Activated naive CD8-positive, alpha-beta T cell treated with anti-CD3 and anti-CD28 coated beads, Interleukin-2, amount 10 ng/mL, durations not matched to agents 7 days and 5 days (primary cell): ENCODE results near the gene KSR2. TPM values are rescaled to one million over a fixed set of nuclear protein-coding genes. Genes with fewer than 3 reads are reported as not detected.

ENCODE experiments used
- ATAC-seq: fragments of 150-1000 bp; cut with Tn5 transposase; one replicate; pipeline ENCODE4 v1.10.0; 2021; ENCODE audit warnings: low read depth, moderate library complexity
- POLR2A ChIA-PET: fragments of 350-600 bp; sonication (Branson Sonifier 250); formaldehyde crosslinking; loops from one replicate; lab custom pipeline; 2021; ENCODE audit warnings: antibody characterized with exemption; lab: Charles Lee
- DNase-seq: peaks from one replicate; pipeline ENCODE4 v3.0.0; 2021
- H3K27ac Mint-ChIP-seq: one replicate; pipeline ENCODE4 v1.8.0; 2022; ENCODE audit warnings: mild to moderate bottlenecking, mixed read lengths
- H3K27me3 Mint-ChIP-seq: one replicate; pipeline ENCODE4 v1.8.0; 2022; ENCODE audit warnings: mild to moderate bottlenecking, moderate library complexity, mixed read lengths
- H3K36me3 Mint-ChIP-seq: one replicate; pipeline ENCODE4 v1.8.0; 2021; ENCODE audit warnings: mild to moderate bottlenecking, mixed read lengths
- H3K4me1 Mint-ChIP-seq: one replicate; pipeline ENCODE4 v1.8.0; 2021; ENCODE audit warnings: mixed read lengths
- H3K4me3 Mint-ChIP-seq: one replicate; pipeline ENCODE4 v1.8.0; 2022; ENCODE audit warnings: mild to moderate bottlenecking, moderate library complexity, mixed read lengths
- H3K9me3 Mint-ChIP-seq: one replicate; pipeline ENCODE4 v1.8.0; 2021; ENCODE audit warnings: mixed read lengths
- total RNA-seq, 2 experiments: library from RNA; stranded (reverse); gene quantifications; one replicate each; pipeline ENCODE4 v1.2.3, GENCODE V29; 2021

KSR2 gene
- total RNA-seq, 2 experiments from 2014 or later, result not detected

DNA sequence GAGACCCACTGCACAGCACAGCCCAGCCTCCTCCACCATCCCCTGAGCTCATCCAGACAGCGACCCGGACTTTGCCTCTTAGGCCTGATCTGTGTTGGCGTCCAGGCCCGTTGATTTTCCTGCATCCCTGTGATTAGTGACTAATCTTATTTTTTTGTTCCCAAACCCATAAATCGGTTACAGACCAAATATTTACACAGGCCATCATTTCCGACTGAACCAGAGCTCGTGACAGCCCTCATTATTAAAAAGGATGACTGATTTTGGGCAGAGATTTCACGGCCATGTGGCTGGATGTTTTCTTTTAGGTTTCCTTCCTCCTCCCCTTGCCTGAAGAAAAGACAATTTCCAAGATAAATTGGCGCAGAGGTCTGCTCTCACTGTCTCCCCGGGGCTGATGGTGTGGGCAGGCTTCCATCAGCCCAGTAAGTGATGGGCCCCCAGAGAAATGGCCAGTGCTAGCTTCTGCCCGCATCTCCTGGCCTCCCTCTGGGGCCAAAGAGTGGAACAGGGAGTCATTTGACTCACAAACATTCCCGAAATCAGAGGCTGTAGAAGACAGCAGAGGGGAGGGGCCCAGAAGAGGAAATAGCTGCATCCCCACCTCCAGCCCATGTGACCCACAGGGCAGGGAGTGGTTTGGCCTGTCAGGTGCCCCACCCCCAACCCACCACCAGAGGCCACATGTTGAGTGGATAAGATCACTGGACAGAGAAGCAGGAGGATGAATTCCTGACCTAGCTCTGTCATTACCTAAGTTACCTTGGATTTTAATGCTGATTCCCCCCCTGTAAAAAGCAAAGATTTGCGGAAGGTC lies 283.5 kb downstream of the KSR2 start:
- ATAC-seq (no peak), DNase-seq (no peak)
- POLR2A ChIA-PET, result no interaction called here
- H3K9me3 Mint-ChIP-seq, result no peaks in the 10 kb centered on the region
- no peak overlapping the region for H3K4me3 Mint-ChIP-seq
- no peaks in the 10 kb centered on the region for H3K36me3 Mint-ChIP-seq
- no peaks in the 10 kb centered on the region for H3K4me1 Mint-ChIP-seq
- no peak overlapping the region for H3K27ac Mint-ChIP-seq
- no peaks in the 10 kb centered on the region for H3K27me3 Mint-ChIP-seq

DNA sequence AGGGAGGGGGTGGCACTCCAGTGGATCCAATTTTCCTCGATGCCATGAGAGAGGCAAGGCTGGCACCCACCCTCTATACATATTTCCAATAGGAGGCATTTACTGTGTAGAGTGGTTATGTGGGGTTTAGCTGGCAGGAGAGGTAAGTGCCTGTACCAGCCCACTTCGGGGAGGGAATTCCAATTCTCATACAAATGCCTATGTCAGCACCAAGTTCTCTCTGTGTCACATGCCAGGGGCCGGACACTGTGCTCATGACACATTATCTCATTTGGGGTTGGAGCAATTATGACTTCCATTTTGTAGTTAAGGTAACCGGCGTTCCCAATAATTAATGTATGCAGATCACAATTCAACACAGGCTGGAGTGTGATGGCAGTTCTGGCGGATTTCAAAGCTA lies 284.3 kb downstream of the KSR2 start:
- no peaks in the 10 kb centered on the region for H3K36me3 Mint-ChIP-seq
- ATAC-seq, result no peak
- H3K4me3 Mint-ChIP-seq, result no peak overlapping the region
- no peak for DNase-seq
- no peaks in the 10 kb centered on the region for H3K27me3 Mint-ChIP-seq
- POLR2A ChIA-PET, result no interaction called here
- H3K4me1 Mint-ChIP-seq, result no peaks in the 10 kb centered on the region
- no peaks in the 10 kb centered on the region for H3K9me3 Mint-ChIP-seq
- H3K27ac Mint-ChIP-seq, result no peak overlapping the region

DNA sequence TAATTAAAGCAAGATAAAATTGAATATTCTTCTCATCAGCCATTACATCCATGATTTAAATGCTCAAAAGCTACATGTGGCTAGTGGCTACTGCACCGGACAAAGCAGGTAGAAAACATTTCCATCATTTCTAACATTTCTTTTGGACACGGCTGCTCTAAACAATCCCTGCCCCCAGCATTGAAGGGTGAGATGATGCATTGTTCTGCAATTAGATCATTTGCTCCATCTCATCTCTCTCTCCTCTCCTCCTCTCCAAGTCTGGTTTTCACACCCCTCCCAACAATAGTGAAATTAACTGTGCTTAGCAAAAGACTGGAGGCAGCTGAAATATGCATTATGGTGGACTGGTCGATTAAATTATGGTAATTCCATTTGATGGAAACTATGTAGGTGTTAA lies 288.5 kb downstream of the KSR2 start:
- no peaks in the 10 kb centered on the region for H3K27me3 Mint-ChIP-seq
- no peak overlapping the region for H3K27ac Mint-ChIP-seq
- POLR2A ChIA-PET, result no interaction called here
- no peak overlapping the region for H3K4me3 Mint-ChIP-seq
- no peaks in the 10 kb centered on the region for H3K36me3 Mint-ChIP-seq
- H3K9me3 Mint-ChIP-seq, result peaks cover 2% of the 10 kb centered on the region
- ATAC-seq (no peak), DNase-seq (no peak)
- no peaks in the 10 kb centered on the region for H3K4me1 Mint-ChIP-seq

DNA sequence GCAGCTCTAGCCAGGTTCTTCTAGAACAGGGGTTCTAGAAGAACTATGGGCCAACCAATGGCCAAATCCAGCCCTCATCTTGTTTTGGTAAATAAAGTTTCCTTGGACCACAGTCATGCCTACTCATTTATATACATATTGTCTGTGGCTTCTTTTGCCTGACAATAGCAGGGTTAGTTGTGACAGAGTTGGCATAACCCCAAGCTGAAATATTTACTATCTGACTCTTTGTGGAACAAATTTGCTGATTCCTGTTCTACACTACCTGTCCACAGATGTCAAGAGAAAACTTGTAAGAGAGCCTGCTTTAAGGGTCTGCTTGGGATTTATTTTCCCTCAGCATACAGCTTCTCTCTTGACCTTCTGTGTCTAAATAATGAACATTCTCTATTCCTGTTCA lies 289.0 kb downstream of the KSR2 start:
- POLR2A ChIA-PET, result no interaction called here
- no peaks in the 10 kb centered on the region for H3K4me1 Mint-ChIP-seq
- DNase-seq (no peak), ATAC-seq (no peak)
- no peak overlapping the region for H3K4me3 Mint-ChIP-seq
- no peak overlapping the region for H3K27ac Mint-ChIP-seq
- H3K9me3 Mint-ChIP-seq, result peaks cover 2% of the 10 kb centered on the region
- H3K27me3 Mint-ChIP-seq, result no peaks in the 10 kb centered on the region
- H3K36me3 Mint-ChIP-seq, result no peaks in the 10 kb centered on the region

DNA sequence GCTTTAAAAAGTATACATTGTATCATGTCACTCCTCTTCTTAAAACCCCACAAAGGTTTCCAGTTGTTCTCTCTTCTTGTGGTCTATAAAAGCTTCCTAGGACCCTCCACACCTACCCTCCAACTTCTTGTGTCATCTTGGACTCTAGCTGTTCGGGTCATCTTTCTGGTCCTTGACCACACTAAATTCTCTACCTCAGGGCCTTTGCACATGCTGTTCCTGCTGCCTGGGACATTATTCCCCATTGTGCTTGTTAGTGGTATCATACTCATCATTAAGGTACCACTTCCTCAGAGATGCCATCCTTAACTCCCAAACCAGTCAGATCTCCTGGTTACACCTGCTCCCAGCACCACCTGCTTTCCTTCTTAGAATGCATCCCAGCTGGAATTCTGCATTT lies 294.0 kb downstream of the KSR2 start:
- Mint-ChIP-seq H3K4me3 (no peak overlapping the region), H3K4me1 (no peaks in the 10 kb centered on the region), H3K9me3 (peaks cover 2% of the 10 kb centered on the region), H3K27me3 (no peaks in the 10 kb centered on the region), H3K27ac (no peak overlapping the region), H3K36me3 (no peaks in the 10 kb centered on the region)
- DNase-seq, result no peak
- POLR2A ChIA-PET, result no interaction called here
- ATAC-seq, result no peak

DNA sequence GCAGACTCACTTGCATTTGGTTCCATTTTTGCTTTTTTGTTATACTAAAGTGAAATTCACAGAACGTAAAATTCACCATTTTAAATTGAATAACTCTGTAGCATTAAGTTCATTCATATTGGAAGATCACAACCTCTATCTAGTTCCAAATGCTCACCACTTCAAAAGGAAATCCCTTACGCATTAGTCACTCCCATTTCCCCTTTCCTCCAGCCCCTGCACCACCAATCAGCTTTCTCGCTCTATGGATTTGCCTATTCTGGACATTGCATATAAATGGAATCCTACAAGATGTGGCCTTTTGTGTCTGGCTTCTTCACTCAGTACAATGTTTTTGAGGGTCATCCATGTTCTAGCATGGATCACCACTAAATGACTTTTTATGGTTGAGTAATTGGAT lies 294.5 kb downstream of the KSR2 start:
- no peaks in the 10 kb centered on the region for H3K4me1 Mint-ChIP-seq
- no peaks in the 10 kb centered on the region for H3K36me3 Mint-ChIP-seq
- H3K27ac Mint-ChIP-seq, result no peak overlapping the region
- H3K27me3 Mint-ChIP-seq, result no peaks in the 10 kb centered on the region
- POLR2A ChIA-PET, result no interaction called here
- DNase-seq, result no peak
- H3K4me3 Mint-ChIP-seq, result no peak overlapping the region
- peaks cover 2% of the 10 kb centered on the region for H3K9me3 Mint-ChIP-seq
- no peak for ATAC-seq

DNA sequence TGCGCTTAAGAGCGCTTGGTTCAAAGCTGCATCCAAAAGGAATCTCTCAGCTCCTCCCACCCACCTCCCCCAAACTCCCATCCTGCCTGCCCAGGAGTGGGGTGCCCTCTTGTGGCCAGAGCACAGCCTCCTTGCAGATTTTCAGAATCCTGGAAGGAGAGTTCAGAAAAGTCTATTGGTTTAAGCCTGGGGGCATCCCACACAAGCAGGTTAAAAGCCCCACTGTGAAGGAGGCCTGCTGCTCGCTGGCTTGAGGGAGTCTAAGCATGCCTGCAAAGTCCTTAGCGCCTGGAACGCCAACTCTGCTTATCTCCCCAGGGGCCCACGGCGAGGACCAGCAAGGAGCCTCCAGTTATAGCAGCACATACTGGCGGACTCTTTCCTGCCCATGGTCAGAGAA lies 297.1 kb downstream of the KSR2 start:
- Mint-ChIP-seq H3K4me1 (no peaks in the 10 kb centered on the region), H3K36me3 (no peaks in the 10 kb centered on the region), H3K27ac (no peak overlapping the region), H3K4me3 (no peak overlapping the region), H3K9me3 (no peaks in the 10 kb centered on the region), H3K27me3 (no peaks in the 10 kb centered on the region)
- ATAC-seq (no peak), DNase-seq (no peak)
- POLR2A ChIA-PET, result no interaction called here

DNA sequence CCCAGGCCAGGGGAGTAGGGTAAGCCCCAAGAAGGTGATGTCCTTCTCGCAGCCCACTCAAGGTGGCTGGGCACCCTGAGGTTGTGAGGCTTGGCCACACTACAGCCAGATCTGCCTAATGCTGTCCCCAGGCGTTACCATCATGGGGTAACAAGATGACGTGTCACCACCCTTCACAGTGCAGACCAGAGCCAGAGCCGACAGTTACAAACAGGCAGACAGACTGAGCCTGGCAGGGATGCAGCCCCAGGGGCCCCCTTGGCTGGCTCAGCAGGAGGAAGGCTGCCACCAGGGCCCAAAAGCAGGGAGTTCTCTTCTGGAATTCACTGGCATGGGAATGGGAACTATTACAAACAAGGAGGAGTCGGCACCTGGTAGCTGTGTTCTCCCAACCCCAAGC lies 304.6 kb downstream of the KSR2 start:
- Mint-ChIP-seq H3K27me3 (no peaks in the 10 kb centered on the region), H3K27ac (no peak overlapping the region), H3K36me3 (no peaks in the 10 kb centered on the region), H3K9me3 (no peaks in the 10 kb centered on the region), H3K4me3 (no peak overlapping the region), H3K4me1 (no peaks in the 10 kb centered on the region)
- POLR2A ChIA-PET, result no interaction called here
- DNase-seq (no peak), ATAC-seq (no peak)

DNA sequence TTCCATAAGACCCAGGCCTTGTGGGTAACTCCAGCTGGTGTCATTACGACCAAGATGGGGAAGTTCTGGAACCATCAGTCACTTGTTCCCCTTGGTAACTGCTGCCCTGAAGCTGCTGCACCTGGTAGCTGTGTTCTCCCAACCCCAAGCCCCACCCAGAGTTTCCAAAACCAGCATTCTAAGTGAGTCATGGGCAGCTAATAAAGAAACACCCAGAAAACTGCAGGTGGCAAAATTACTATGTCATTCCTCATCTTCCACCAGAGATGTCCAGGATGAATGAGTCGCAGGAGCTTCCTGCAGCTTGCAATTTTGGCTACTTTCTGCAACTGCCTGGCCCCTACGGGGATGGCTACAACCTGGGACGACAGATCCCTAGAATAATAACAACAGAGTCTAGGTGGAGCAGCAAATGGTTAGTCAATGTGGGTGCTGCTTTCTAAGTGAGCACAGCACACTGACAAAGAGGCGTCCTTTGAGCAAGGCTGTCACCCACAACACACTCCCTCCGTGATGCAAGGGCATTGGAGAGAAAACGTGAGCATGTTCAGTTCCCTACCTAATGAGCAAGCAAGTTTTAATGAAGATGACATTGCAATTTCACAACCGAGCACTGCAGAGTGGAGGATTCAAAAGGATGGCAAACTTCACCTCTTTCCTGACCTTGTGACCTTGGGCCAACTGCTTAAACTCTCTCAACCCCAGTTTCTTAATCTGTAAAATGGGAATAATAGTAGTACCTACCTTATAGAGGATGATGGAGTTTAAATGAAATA lies 306.0 kb downstream of the KSR2 start:
- DNase-seq, result no peak
- ATAC-seq, result no peak
- Mint-ChIP-seq H3K9me3 (no peaks in the 10 kb centered on the region), H3K36me3 (no peaks in the 10 kb centered on the region), H3K4me1 (no peaks in the 10 kb centered on the region), H3K27me3 (no peaks in the 10 kb centered on the region), H3K27ac (no peak overlapping the region), H3K4me3 (no peak overlapping the region)
- POLR2A ChIA-PET, result no interaction called here

DNA sequence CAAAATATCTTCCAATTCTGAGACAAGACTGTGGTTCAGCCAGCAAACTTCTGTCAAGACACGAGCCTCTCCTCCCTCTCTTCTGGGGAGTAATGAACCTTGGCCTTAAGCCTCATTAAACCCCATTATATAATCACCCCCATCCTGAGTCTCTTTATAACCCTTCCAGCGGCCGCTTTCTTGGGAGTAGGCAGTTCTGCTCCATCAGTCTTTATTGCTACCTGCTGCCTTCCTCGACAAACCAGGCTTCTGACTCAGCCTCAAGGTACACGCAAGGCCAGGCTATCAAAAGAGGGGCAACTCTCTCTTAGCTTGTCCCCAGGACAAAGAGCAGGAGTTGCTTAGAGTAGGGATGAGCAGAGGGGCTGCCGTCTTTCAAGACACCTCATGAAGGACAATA lies 306.6 kb downstream of the KSR2 start:
- no peak for DNase-seq
- H3K36me3 Mint-ChIP-seq, result no peaks in the 10 kb centered on the region
- H3K27ac Mint-ChIP-seq, result no peak overlapping the region
- POLR2A ChIA-PET, result no interaction called here
- H3K9me3 Mint-ChIP-seq, result no peaks in the 10 kb centered on the region
- H3K4me3 Mint-ChIP-seq, result no peak overlapping the region
- H3K27me3 Mint-ChIP-seq, result no peaks in the 10 kb centered on the region
- no peaks in the 10 kb centered on the region for H3K4me1 Mint-ChIP-seq
- no peak for ATAC-seq

DNA sequence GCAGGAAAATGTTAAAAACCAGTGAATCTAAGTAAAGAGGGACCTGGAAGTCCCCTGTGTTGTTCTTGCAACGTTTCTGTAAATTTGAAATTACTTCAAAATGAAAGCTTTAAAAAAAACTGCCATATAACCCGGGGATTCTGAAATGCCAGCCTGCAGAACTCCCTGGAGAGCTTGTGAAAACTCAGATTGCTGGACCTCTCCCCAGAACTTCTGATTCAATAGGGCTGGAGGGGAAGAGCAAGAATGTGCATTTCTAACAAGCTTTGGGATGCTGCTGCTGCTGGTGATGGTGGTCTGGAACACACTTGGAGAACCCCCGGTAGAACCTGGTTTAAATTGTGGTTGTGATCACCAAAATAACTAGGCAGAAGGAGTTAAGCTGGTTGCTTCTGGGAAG lies 307.3 kb downstream of the KSR2 start:
- no peak overlapping the region for H3K27ac Mint-ChIP-seq
- ATAC-seq, result no peak
- H3K27me3 Mint-ChIP-seq, result no peaks in the 10 kb centered on the region
- no peaks in the 10 kb centered on the region for H3K36me3 Mint-ChIP-seq
- H3K9me3 Mint-ChIP-seq, result no peaks in the 10 kb centered on the region
- no peaks in the 10 kb centered on the region for H3K4me1 Mint-ChIP-seq
- POLR2A ChIA-PET, result no interaction called here
- DNase-seq, result no peak
- no peak overlapping the region for H3K4me3 Mint-ChIP-seq

DNA sequence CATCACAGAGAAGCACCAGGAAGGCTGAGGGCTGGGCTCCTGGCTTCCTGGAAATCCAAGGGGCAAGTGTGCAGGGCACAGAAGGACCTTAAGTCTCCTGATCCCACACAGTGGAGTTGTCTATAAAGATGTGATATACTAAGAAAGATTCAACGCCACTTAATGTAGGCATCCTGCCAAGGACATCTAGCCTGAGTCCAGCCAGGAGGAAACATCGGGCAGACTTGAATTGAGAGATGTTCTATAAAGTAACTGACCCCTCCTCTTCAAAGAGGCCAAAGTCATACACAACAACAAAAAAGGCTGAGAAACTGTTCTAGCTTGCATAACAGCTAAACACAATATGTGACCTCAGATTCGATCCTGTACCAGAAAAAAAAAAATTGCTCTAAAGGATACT lies 307.9 kb downstream of the KSR2 start:
- H3K27me3 Mint-ChIP-seq, result no peaks in the 10 kb centered on the region

DNA sequence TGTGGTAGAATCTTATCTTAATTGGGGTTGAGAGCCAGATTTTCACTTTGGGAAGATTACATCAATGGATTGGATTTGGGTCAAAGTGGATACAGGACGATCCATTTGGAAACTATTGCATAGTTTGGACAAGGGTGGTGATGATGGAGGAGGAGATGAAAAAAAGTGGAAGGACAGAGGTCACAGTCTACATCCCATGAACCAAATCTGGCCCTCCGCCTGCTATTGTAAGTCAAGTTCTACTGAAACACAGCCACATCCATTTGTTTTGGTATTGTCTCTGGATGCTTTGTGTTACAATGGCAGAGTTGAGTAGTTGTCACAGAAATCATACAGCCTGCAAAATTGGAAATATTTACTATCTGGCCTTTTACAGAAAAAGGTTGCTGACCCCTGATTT lies 310.6 kb downstream of the KSR2 start:
- no peak for ATAC-seq
- Mint-ChIP-seq H3K36me3 (no peaks in the 10 kb centered on the region), H3K27ac (no peak overlapping the region), H3K4me1 (no peaks in the 10 kb centered on the region), H3K4me3 (no peak overlapping the region), H3K9me3 (peaks cover 2% of the 10 kb centered on the region), H3K27me3 (no peaks in the 10 kb centered on the region)
- no peak for DNase-seq
- POLR2A ChIA-PET, result no interaction called here

More for the DNA sequence above, 307.9 kb downstream of the KSR2 start:
- DNase-seq, result no peak
- no peak overlapping the region for H3K4me3 Mint-ChIP-seq
- POLR2A ChIA-PET, result no interaction called here
- H3K9me3 Mint-ChIP-seq, result no peaks in the 10 kb centered on the region
- no peaks in the 10 kb centered on the region for H3K4me1 Mint-ChIP-seq
- H3K36me3 Mint-ChIP-seq, result no peaks in the 10 kb centered on the region
- no peak for ATAC-seq
- H3K27ac Mint-ChIP-seq, result no peak overlapping the region

DNA sequence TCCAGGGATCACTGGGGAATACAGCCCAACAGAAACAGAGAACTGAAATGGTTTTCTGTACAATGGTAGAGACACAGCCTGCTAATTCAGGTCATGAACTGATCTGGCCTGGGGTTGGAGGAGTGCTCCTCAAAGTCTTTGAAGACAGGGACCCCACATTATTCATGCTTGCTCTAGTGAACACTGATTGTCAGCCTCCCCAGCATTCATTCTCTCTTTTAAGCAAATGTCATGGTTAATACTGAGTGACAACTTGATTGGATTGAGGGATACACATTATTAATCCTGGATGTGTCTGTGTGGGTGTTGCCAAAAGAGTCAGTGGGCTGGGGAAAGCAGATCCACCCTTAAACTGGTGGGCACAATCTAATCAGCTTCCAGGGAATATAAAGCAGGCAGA lies 319.0 kb downstream of the KSR2 start:
- no peaks in the 10 kb centered on the region for H3K27me3 Mint-ChIP-seq
- POLR2A ChIA-PET, result no interaction called here
- no peak overlapping the region for H3K4me3 Mint-ChIP-seq
- no peaks in the 10 kb centered on the region for H3K36me3 Mint-ChIP-seq
- H3K9me3 Mint-ChIP-seq, result peaks cover 3% of the 10 kb centered on the region
- DNase-seq (no peak), ATAC-seq (no peak)
- H3K4me1 Mint-ChIP-seq, result no peaks in the 10 kb centered on the region
- H3K27ac Mint-ChIP-seq, result no peak overlapping the region
